CD4-positive, alpha-beta T cell treated with Interleukin-21 for 1 hour (primary cell): ENCODE results near the gene SERGEF.
"Not testable (repeated sequence)": the region's sequence is repeated elsewhere in the genome, so short reads cannot be mapped to it uniquely, and the experiment has no call there.

Experiments
- DNase-seq: peaks from one replicate; pipeline ENCODE4 v3.0.0-alpha.2; 2020

The SERGEF gene

GRCh38 chr11:17901481-17901880 lies 111.4 kb downstream of the SERGEF start:
- no peak for DNase-seq

DNA sequence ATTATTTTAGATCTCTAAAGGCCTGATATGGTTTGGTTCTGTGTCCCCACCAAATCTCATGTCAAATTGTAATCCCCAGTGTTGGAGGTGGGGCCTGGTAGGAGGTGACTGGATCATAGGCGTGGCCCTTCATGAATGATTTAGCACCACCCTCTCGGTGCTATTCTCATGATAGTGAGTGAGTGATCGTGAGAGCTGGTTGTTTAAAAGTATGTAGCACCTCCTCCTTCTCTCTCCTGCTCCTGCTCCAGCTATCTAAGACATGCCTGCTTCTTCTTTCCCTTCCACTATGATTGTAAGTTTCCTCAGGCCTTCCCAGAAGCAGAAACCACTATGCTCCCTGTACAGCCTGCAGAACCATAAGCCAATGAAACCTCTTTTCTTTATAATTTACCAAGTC lies 114.1 kb downstream of the SERGEF start:
- no peak for DNase-seq

- no peak for DNase-seq
Observed at GRCh38 chr11:17898071-17898470, 114.8 kb downstream of the SERGEF start.

GRCh38 chr11:17897495-17897894 lies 115.4 kb downstream of the SERGEF start:
- no peak for DNase-seq

- not testable (repeated sequence) for DNase-seq
Observed at GRCh38 chr11:17896496-17897151, 116.2 kb downstream of the SERGEF start.

- no peak for DNase-seq
Observed at GRCh38 chr11:17894929-17895658, 117.8 kb downstream of the SERGEF start.

DNA sequence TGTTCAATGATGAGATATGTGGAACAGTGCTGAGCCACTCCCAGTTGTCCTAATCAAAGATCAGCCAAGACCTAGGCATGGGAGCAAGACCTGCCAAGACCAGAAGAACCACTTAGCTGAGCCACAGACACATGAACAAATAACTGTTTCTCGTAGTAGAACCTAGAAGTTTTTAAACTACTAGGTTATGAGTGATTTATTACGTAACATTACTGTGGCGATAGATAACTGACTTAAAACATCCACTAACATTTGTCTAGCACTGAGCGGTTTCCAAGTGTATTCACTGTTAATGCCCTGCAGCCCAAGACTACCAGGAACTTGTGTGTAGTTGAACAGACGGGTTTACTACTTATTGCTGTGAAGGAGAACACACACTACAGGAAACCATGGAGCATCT lies 120.4 kb downstream of the SERGEF start:
- DNase-seq: no peak

- DNase-seq: no peak
Observed at GRCh38 chr11:17890325-17890724, 122.5 kb downstream of the SERGEF start.

DNA sequence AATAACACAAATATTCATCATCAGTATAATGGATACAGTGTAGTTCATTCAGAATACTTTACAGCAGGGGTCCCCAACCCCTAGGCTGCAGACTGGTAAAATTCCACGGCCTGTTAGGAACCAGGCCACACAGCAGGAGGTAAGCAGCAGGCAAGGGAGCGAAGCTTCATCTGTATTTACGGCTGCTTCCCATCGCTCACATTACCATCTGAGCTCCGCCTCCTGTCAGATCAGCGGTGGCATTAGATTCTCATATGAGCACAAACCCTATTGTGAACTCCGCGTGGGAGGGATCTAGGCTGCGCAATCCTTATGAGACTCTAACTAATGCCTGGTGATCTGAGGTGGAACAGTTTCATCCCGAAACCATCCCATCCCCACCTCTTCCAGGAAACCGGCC lies 125.1 kb downstream of the SERGEF start:
- no peak for DNase-seq

GRCh38 chr11:17883946-17884345 lies 128.9 kb downstream of the SERGEF start:
- DNase-seq: no peak

DNA sequence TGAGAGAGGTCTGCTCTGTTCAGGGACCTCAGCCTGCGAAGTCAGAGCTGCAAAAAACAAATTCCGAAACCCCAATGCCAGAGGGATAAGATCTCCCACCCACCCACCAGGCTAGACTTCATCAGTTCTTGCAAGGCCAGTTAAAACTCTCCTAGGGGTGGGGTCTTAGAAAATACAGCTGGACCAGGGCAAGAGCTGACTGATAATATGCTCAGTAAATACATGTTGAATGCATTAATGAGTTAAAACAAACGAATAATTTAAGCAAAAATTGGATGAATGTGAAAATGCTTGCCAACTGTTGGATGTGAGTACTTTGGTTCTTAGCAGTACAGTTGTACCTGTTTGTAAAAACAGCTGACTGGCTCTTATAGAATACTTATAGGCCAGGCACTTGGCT lies 129.8 kb downstream of the SERGEF start:
- no peak for DNase-seq

GRCh38 chr11:17878743-17879142 lies 134.1 kb downstream of the SERGEF start:
- no peak for DNase-seq

DNA sequence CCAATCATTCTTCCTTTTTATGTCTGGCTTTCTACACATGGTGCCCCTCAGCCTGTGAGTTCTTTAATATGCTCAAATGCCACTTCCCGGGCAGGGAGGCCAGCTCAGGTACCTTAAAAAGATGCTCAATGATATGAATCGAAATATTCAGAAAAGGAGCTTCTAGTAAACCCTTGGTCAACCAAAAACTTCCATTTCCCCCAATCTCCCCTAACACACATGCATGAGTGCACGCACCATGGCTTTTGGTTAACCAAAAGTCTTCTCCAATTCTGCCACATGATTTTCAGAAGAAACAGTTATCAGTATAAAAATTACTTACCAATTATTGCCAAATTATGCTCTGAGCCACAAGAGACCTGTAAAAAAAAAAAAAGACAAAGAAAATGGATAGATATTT lies 135.0 kb downstream of the SERGEF start:
- no peak for DNase-seq

- DNase-seq: no peak
Observed at GRCh38 chr11:17876827-17877226, 136.0 kb downstream of the SERGEF start.

DNA sequence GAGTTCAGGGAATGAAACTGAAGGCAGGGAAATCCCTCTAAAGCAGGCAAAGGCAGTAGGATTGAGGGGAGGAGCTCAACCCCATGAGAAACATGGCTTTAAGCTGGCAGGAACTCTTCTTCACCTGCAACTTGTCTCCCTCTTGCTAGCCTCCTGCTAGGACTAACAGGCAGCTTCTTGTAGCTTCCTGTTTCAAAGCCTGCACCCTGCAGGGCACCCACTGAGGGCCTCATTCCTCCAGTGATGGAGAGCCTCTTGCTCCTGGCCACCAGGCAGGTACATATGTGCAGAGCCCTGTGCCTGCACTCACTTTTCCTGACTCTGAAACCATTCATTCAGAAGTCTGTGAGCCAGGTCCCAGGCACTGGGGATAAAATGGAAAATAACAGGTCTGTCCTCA lies 137.0 kb downstream of the SERGEF start:
- no peak for DNase-seq

DNA sequence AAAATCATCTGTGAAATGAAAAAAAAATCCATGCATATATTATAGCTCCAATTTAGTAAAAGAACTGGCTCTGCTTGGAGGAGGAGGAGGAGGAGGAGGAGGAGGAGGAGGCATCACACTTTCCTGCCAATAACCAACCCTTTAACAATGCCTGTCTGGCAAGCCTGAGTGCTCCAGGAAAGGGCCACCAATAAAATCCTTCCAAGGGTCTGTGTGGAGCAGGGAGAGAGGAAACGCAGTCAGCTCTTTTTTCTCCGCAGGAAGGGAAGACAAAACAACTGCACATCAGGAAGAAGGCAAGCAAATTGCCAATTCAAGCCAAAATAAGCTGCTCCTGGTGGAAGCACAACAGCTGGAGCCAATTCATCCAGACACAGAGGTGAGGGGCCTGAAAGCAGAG lies 139.3 kb downstream of the SERGEF start:
- DNase-seq: no peak

- DNase-seq: not testable (repeated sequence)
Observed at GRCh38 chr11:17868398-17868797, 144.4 kb downstream of the SERGEF start.

GRCh38 chr11:17867341-17867740 lies 145.5 kb downstream of the SERGEF start:
- no peak for DNase-seq

GRCh38 chr11:17865765-17866428 lies 146.9 kb downstream of the SERGEF start:
- no peak for DNase-seq

DNA sequence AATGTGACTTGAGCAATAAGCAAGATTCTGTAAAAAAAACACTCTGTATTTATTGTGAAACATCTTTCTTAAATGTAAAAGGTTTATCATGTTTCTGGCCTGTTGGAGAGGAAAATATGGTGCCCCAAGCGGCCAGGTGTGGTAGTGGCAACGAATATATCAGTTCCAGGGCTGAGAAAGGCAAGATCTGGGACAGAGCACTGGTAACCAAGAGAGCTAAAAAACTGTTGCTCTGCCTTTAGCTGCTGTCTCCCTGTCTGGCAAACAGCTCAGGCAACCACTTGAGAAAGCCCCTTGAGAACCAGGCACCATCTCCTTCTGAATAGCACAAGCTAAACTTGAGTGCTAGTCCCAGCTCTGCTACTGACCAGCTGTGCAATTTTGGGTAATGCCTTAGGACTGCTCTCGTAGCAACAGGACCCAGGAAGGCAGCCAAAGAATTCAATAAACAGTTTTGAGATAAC lies 148.3 kb downstream of the SERGEF start:
- peak; percentile 7 for DNase-seq

- DNase-seq: no peak
Observed at GRCh38 chr11:17861036-17861755, 151.7 kb downstream of the SERGEF start.

DNA sequence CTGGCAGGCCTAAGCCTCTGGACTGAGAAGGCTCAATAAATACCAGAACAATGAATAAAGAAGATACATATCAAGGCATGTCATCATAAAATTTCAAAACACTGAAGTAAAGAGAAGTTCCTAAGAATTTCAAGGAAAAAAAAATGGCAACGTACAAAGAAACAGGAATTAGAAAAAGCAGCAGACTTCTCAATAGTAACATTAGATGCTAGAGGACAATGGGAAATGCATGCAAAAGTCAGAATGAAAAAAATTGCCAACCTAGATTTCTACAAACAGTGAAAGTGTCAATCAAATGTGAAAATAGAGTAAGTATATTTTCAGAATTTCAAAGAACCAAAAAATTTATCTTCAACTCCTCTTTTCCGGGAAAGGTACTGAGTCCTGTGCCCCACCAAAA lies 153.3 kb downstream of the SERGEF start:
- no peak for DNase-seq

DNA sequence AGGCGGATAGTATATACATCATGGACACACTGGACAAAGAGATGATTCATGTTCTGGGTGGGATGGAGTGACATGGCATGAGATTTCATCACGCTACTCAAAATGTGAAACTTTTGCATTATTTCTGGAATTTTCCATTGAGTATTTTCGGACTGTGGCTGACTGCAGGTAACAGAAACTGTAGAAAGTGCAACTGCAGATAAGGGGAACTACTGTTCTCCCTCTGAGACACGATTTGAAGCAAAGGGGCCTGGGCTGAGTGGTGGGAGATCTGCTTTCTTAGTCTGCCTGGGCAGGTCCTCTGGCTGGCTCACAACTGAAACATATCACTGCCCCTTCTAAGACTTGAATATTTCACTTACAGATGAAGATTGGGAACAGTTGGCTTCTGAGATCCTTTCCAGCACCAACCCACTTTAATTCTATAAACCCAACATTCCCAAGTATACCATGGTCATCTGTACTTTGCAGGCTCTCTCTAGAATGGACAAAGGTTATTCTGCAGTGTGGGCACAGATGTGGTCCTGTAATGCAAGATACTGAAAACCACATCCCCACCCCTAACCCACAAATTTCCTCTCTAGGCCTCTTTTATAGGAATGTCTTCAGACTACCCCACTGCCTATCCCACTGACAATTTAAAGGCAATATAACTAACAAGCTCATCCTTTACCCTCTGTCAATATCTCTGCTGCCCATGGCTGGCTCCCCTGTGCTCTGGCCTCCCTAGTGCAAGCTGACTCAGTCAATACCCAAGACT lies 157.1 kb downstream of the SERGEF start:
- no peak for DNase-seq
